ENCODE data around the gene STK38L.
A peak's percentile ranks its signal among the peaks of the same experiment; 100 is the strongest.

Gene STK38L

DNA sequence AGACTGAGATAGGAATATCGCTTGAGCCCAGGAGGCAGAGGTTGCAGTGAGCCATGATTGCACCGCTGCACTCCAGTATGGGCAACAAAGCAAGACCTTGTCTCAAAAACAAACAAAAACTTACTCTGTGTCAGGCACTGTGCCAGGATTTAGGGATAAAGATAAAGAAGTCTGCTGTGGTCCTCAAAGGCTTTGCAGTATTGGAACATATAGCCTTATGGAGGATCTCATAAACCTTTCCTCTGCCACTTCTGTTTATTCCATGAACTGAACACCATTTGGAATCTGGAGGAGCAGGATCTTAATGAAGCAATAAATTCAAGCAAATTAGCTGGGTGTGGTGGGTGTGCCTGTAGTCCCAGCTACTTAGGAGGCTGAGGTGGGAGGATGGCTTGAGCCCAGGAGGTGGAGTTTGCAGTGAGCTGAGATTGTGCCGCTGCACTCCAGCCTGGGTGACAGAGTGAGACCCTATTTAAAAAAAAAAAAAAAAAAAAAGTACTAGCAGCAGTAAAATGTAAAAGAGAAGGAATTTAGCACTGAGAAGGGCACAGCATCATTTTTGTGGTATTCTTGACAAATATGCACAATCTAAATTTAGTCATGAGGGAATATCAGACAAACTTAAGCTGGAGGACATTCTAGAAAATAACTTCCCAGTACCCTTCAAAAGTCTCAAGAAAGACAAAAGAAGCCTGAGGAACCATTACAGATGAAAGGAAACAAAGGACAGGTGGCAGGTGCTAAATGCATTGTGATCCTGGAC lies 115.7 kb downstream of the STK38L start:
- in situ Hi-C loops (cut with HindIII; ENCODE audit: low sequenced_read_pairs): no loop called here
- DNase-seq (ENCODE audit: low read depth, low spot score): no peak
- TF ChIP-seq CTCF (IDR thresholded peaks at IDR 0.05; ENCODE audit: low read depth, low read length): no peak
- H3K4me3 ChIP-seq (ENCODE audit: low read depth, low read length): no peak overlapping the region

DNA sequence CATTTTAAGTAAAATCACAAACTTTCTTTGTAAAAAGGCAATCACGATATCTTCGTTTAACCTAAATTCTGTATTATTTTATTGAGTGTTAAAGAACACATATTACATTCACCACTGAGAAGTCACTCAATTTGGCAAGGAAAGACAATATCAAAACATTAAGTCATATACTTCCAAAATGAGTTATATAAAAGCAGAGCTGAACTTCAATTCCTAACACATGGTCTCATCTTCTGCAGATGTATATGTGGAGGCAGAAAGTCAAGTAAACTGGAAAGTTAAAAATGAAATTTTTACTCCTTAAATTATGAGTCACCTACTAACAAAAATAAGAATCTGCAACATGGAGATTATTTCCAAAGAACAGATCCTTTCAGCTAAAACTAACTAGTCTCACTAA lies 117.3 kb downstream of the STK38L start:
- H3K4me3 ChIP-seq (ENCODE audit: low read depth, low read length): no peak overlapping the region
- TF ChIP-seq CTCF (IDR thresholded peaks at IDR 0.05; ENCODE audit: low read depth, low read length): no peak
- DNase-seq (ENCODE audit: low read depth, low spot score): peak; percentile 10
- in situ Hi-C loops (cut with HindIII; ENCODE audit: low sequenced_read_pairs): no loop called here

GRCh38 chr12:27366621-27367020 lies 122.5 kb downstream of the STK38L start:
- no peak for DNase-seq (ENCODE audit: low read depth, low spot score)
- in situ Hi-C loops (cut with HindIII; ENCODE audit: low sequenced_read_pairs): no loop called here
- no peak for TF ChIP-seq CTCF (IDR thresholded peaks at IDR 0.05; ENCODE audit: low read depth, low read length)
- no peak overlapping the region for H3K4me3 ChIP-seq (ENCODE audit: low read depth, low read length)

DNA sequence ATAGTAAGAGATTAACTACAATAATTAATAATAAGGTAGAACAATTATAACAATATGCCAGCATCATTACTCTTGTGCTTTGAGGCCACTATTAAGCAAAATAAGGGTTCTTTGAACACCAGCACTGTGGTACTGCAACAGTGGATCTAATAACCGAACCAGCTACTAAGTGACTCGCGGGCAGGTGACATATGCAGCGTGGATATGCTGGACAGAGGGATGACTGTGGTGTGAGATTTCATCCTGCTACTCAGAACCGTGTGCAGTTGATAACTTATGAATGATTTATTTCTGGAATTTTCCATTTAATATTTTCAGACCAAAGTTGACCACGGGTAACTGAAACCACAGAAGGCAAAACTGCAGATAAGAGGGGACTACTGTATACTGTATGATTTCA lies 123.0 kb downstream of the STK38L start:
- DNase-seq (ENCODE audit: low read depth, low spot score): no peak
- in situ Hi-C loops (cut with HindIII; ENCODE audit: low sequenced_read_pairs): no loop called here
- H3K4me3 ChIP-seq (ENCODE audit: low read depth, low read length): no peak overlapping the region
- no peak for TF ChIP-seq CTCF (IDR thresholded peaks at IDR 0.05; ENCODE audit: low read depth, low read length)
